Measurements from ENCODE around the gene MYO1G. TPM values are rescaled to one million over a fixed set of nuclear protein-coding genes. Genes with fewer than 3 reads are reported as not detected.
A peak's percentile ranks its signal among the peaks of the same experiment; 100 is the strongest.
"Not testable (repeated sequence)": the region's sequence is repeated elsewhere in the genome, so short reads cannot be mapped to it uniquely, and the experiment has no call there.

MYO1G gene
- total RNA-seq, 1 experiment from 2014 or later: 0.08 TPM

GRCh38 chr7:44944821-44945220 is 34.0 kb downstream of the MYO1G start:
- DNase-seq (ENCODE audit: low spot score): no peak

- no peak for DNase-seq (ENCODE audit: low spot score)
Observed at GRCh38 chr7:44943631-44944030, 35.2 kb downstream of the MYO1G start.

DNA sequence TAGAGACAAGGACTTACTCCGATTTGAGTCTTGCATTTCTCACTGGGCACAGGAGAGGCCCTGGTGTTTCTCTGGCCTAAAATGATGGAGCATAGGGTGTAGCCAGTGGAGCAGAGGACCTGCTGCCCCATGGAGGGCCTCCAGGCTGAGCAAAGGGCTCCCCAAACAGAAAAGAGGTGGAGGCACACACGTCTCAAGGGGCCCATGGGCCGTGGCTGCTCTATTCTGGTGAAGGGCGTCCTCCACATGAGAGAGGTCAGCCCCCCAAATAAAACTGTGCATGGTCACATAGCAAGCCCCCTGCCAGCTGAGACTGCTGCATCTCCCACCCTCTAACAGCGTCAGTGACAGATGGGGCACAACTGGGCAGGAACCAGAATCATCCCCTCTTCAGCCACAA is 41.4 kb downstream of the MYO1G start:
- DNase-seq (ENCODE audit: low spot score): no peak

DNA sequence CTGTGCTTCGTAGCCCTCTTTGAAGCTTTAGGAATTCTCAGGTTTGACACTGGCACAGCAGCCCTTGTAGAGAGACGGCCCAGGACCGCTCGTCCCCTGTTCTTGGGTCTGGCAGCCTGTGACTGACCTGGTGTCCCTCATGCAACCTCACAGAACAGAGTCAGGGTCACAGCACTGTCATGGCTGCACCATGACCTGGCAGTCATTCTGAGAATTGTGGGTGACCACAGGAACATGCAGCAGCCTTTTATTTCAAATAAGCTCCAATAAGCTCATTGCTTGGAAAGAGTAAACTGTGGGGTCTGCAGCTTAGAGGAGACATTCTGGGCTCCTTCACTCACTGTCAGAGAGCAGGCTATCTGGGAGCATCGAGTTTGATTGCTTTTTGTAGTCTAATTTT is 42.5 kb downstream of the MYO1G start:
- no peak for DNase-seq (ENCODE audit: low spot score)

DNA sequence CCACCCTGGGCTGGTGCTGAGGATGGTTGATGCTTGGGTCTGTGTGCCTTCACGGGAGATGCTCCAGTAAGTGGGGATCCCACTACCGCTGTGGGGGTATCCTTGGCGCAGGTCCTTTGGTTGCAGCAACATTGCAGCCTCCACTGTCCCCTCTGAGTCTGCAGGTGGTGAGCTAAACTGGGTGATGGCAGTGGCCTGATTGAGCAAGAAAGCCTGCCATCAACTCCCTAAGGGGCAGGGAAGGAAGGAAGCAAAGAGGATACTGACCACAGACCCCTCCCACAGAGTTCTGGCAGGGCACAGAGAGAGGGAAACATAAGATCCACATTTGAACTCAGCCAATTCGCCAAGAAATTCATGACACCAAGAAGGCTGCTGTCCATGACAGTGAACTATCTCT is 43.2 kb downstream of the MYO1G start:
- DNase-seq (ENCODE audit: low spot score): no peak

- DNase-seq (ENCODE audit: low spot score): no peak
Observed at GRCh38 chr7:44935016-44935415, 43.8 kb downstream of the MYO1G start.

GRCh38 chr7:44934510-44934909 is 44.3 kb downstream of the MYO1G start:
- not testable (repeated sequence) for DNase-seq (ENCODE audit: low spot score)

DNA sequence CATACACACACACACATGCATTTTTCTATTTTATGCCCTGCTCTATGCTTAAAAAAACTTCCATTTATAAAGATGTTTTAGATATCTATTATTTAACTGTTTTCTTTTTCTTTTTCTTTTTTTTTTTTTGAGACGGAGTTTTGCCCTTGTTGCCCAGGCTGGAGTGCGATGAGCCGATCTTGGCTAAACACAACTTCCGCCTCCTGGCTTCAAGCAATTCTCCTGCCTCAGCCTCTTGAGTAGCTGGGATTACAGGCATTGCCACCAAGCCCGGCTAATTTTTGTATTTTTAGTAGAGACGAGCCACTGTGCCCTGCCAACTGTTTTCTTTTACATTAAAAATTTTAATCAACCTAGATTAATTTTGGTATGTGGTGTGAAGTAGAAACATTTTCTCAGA is 47.9 kb downstream of the MYO1G start:
- no peak for DNase-seq (ENCODE audit: low spot score)

DNA sequence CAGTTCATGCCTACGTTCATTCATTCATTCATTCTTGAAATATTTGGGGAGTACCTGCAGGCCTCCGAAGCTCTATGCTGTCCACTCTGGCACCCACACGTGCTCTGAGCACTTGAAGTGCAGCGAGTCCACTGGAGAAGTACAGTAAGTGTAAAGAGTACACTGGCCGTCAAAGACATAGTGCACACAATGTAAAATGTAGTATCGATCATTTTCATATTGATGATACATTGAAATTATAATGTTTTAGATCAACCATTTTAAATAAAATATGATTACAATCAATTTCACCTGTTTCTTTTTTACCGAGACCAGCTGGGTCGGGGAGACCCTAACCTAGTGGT is 56.5 kb downstream of the MYO1G start:
- no peak for DNase-seq (ENCODE audit: low spot score)

DNA sequence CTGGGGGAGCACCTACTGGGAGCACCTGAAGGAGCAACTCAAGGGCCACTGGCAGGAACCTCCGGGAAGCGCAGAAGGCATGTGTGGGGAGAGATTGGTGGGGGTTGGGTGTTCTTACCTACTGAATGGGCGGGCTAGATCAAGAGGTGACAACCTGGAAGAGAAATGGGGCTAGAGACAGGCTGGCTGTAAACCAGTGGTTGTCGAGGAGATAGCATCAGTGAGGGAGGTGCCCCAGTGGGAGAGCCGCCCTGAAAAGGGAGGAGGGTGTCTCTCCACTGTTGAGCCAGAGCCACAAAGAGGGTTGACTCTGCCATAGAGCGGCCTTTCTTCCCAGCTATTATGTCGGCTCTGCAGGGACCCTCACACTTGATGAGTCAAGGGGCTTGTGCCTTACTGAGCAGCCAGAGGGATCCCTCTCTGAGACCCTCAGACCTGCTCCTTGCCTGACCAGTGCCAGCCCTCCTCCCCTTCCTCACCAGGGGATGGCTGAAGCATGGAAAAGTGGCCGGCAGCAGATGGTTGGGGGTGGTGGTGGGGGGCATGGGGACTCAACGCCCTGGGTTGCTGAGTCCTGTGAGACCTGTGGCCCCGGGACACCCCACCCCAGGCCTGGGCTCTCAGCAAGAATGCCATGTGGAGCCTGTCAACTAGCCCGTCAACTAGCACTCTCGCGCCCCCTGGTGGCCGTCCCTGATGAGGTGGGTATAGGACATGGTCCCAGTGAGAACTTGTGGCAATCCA is 57.0 kb downstream of the MYO1G start:
- peak; percentile 77 for DNase-seq (ENCODE audit: low spot score)

DNA sequence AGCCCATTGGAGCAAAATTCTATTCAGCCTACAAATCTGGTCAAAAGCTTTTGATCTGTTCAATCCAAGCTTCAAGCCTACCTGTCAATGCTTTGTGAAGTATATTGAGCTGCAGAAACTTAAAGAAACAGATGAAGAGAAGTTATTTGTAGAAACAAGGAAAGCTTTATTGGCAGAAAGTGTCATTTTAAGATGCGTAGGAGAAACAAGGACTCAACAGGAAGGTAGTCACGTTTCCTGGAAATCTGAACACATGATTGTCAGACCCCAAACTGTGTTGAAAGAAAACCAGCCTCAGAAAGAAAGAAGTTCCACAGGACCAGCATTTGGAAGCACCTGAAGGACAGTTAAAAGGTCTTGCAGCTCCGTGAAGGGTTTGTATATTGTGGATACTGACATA is 58.7 kb downstream of the MYO1G start:
- no peak for DNase-seq (ENCODE audit: low spot score)

DNA sequence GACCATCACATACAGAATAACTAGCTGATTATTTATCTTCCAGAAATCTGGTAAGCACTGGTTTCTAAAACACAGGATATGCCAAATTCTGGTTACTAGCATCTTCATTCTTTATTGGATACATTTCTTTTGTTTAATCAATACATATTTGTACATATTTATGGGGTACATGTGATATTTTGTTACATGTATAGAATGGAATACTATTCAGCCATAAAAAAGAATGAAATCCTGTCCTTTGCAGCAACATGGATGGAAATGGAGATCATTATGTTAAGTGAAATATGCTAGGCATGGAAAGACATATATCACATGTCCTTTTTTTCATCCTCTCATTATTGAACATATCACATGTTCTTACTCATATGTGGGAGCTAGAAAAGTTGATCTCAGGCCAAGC is 60.8 kb downstream of the MYO1G start:
- DNase-seq (ENCODE audit: low spot score): no peak

- DNase-seq (ENCODE audit: low spot score): no peak
Observed at GRCh38 chr7:44917465-44917864, 61.4 kb downstream of the MYO1G start.

- DNase-seq (ENCODE audit: low spot score): no peak
Observed at GRCh38 chr7:44914992-44915607, 63.7 kb downstream of the MYO1G start.

GRCh38 chr7:44912775-44913347 is 66.0 kb downstream of the MYO1G start:
- peak; percentile 32 for DNase-seq (ENCODE audit: low spot score)

Other genes with a start within 250 kb of the MYO1G start
- 37.7 and 41.0 TPM in 2 replicates for gene ZMIZ2, start 230.2 kb downstream of the MYO1G start, total RNA-seq (2014; rRNA removed; shearing (Covaris generic))
- gene PPIA, start 182.3 kb downstream of the MYO1G start, total RNA-seq (2014; rRNA removed; shearing (Covaris generic)): 3,779 and 3,976 TPM in 2 replicates
- gene H2AZ2, start 130.9 kb downstream of the MYO1G start, total RNA-seq (2014; rRNA removed; shearing (Covaris generic)): 503 and 539 TPM in 2 replicates
- gene PURB, start 93.5 kb downstream of the MYO1G start, total RNA-seq (2014; rRNA removed; shearing (Covaris generic)): 11.6 and 13.2 TPM in 2 replicates
- 69.8 and 90.2 TPM in 2 replicates for gene CCM2, start 21.2 kb upstream of the MYO1G start, total RNA-seq (2014; rRNA removed; shearing (Covaris generic))
- gene NACAD, start 110.0 kb upstream of the MYO1G start, total RNA-seq (2014; rRNA removed; shearing (Covaris generic)): 0.10 and 0.43 TPM in 2 replicates
- gene TBRG4, start 132.7 kb upstream of the MYO1G start, total RNA-seq (2014; rRNA removed; shearing (Covaris generic)): 230 and 255 TPM in 2 replicates
- gene RAMP3, start 178.8 kb upstream of the MYO1G start, total RNA-seq (2014; rRNA removed; shearing (Covaris generic)): not detected in 2 replicates